Measurements from ENCODE around the gene RYR3. TPM values are rescaled to one million over a fixed set of nuclear protein-coding genes. Genes with fewer than 3 reads are reported as not detected.

The RYR3 gene
- total RNA-seq, 2 donors from 2014 or later, result 9.7 to 9.9 TPM

DNA sequence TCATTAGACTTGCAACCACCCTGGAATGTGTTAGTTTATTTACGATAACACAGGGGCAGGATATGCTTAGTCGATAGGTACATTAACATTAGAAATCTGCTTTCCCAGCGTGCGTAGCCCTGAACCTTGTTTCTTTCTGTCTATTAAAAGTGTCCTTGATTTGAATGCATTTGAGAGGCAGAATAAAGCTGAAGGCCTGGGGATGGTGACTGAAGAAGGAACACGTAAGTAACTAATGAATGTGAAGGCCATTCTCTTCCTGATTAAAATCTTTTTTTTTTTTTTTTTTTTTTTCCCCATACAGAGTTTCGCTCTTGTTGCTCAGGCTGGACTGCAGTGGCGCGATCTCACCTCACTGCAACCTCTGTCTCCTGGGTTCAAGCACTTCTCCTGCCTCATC, 514.7 kb downstream of the RYR3 start:
- DNase-seq (ENCODE audit: low spot score), result no peak

GRCh38 chr15:33826201-33826600, 515.4 kb downstream of the RYR3 start:
- intact Hi-C loops (cut with DNase I), result no loop called here
- DNase-seq (ENCODE audit: low spot score), result no peak

More for the DNA sequence above, 514.7 kb downstream of the RYR3 start:
- intact Hi-C loops (cut with DNase I), result no loop called here

DNA sequence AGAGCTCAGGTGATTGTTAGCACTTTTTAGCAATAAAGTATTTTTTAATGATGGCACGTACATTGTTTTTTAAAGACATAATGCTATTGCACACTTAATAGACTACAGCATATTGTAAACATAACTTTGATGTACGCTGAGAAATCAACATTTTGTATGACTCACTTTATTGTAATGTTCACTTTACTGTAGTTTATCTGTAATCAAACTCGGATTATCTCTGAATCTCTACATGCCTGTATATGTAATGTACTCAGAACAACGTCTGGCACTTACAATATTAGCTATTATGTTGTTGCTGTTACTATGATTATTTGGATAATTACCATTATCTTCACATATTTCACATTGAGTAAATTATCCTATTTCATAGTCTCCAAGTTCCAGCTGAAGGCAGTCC, 519.6 kb downstream of the RYR3 start:
- no peak for DNase-seq (ENCODE audit: low spot score)
- intact Hi-C loops (cut with DNase I), result no loop called here

- intact Hi-C loops (cut with DNase I), result no loop called here
Measured at GRCh38 chr15:33831646-33832045, 520.9 kb downstream of the RYR3 start.

DNA sequence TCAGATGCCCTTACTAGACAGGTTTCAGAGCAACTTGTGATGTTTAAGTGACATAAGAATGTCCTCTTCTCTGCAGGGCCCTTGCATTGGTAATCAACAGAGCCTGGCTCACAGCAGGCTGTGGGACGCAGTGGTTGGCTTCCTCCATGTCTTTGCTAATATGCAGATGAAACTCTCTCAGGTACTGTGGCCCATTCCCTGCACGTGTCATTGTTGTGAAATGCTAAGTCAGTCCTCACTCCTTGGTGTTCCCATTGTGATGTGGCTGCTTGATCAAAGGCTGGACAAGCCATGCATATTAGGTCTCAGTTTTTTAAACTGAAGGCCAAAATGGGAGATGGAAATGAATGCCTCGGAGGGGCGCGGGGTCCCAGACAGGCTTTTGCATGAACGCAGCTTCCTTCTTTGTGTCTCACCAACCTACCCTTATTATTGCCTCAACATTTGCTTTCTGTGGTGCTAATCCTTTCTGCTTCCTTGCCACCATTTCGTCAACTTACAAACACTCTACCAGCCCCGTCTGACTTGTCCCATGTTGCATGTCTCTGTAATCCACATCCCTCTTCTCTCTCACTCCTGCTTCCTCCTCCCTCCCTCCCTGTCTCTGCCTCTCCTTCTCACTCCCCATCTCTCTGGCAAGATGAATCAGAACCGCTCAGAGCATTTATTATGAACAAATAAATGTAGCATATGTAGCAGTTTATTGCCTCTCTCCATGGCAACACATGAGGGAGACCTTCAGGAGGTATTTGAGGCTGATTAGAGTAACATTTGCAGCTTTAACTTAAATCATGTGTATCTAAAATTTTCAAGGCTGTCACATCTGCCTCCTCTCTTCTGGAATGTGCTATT, 524.4 kb downstream of the RYR3 start:
- intact Hi-C loops (cut with DNase I), result no loop called here
- DNase-seq (ENCODE audit: low spot score), result no peak

More at GRCh38 chr15:33831646-33832045, 520.9 kb downstream of the RYR3 start:
- DNase-seq (ENCODE audit: low spot score), result no peak

GRCh38 chr15:33837294-33837693, 526.5 kb downstream of the RYR3 start:
- intact Hi-C loops (cut with DNase I), result no loop called here

DNA sequence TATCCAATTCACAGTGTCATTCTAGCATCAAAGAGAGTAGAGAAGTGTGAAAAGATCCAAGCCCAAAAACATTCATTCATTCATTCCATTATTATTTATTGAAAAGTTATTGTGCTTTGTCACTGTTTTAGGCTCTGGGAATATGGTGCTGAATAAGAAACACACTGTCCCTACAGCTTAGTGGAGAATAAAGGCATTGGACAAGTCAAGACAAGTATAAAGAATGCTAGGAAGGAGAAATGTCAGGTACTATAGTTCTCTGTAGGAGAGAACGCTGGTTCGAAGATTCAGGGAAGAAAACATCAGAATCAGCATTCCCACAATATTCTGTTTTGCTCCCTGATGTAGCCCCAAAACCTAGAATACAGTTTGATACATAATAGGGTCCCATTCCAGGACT, 528.8 kb downstream of the RYR3 start:
- intact Hi-C loops (cut with DNase I), result no loop called here
- DNase-seq (ENCODE audit: low spot score), result no peak

More at GRCh38 chr15:33837294-33837693, 526.5 kb downstream of the RYR3 start:
- no peak for DNase-seq (ENCODE audit: low spot score)

DNA sequence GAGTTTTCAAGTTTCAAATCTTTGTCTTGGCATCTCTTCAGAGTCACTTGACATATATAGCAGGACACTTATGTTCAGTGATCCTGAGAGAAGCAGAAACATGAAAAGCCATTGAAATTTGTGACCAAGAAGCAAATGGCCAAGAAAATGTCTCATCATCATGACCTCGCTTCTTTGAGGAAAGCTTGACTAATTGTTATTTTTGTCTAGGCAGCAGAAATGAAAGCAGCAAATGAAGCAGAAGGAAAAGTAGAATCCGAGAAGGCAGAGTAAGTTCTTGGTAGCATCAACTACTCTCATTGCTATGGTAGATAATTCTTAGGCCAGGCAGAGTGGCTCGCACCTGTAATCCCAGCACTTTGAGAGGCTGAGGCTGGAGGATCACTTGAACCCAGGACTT, 529.8 kb downstream of the RYR3 start:
- DNase-seq (ENCODE audit: low spot score), result no peak
- intact Hi-C loops (cut with DNase I), result no loop called here

DNA sequence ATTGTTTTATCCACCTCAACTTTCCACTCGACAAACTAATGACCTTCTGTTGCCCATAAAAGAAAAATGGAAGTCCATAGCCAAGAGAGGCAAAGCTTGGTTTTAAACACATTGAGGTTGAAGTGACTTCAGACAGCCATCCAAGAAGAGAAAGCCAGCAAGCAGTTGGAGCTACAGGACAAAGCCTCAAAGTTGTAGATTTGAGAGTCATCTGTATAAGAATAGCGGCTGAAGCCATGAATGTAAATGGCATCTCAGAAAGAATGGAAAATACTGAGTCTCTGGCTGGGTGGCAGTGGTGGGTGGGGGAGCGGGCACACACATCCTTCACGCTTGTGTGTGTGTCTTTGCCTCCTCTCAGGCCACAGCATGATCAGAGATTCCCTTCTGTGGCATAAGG, 533.4 kb downstream of the RYR3 start:
- no peak for DNase-seq (ENCODE audit: low spot score)
- intact Hi-C loops (cut with DNase I), result no loop called here

GRCh38 chr15:33844597-33844996, 533.8 kb downstream of the RYR3 start:
- intact Hi-C loops (cut with DNase I), result no loop called here
- no peak for DNase-seq (ENCODE audit: low spot score)

DNA sequence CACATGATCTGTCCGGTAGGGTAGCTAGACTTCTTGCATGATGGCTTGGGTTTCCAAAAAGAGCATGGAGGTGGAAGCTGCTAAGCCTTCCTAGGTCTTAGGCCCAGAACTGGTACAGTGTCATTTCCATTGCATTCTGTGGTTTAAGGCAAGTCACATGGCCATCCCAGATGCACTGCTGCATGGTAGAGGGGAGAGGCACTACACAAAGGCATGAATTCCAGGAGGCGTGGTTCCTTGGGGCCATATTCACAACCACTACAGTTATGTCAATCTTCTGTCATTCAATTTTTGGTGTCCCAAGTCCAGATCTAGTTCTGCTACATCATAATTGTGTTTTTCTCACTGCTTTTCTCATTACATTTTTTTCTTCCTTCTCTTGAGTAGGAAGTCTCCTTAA, 535.4 kb downstream of the RYR3 start:
- intact Hi-C loops (cut with DNase I), result no loop called here

DNA sequence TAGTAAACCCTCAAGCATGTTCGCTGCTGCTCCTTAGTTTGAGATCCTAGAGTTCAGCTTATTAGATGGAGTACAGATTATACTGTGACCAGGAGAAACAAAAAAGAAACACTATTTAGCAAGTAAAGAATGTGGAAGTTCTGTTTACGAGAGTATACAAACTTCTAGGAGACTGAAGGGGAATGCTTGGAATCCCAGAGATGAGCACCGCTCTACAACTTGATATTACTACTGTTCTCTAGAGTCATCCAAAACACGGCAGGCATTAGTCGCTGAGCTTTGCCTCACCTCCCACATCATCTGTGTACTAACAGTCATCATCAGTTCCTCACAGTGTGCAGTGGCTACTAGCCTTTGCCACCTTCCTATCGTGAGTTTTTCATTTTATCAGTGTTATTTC, 536.1 kb downstream of the RYR3 start:
- intact Hi-C loops (cut with DNase I), result no loop called here
- no peak for DNase-seq (ENCODE audit: low spot score)

More for the DNA sequence above, 535.4 kb downstream of the RYR3 start:
- DNase-seq (ENCODE audit: low spot score), result no peak

DNA sequence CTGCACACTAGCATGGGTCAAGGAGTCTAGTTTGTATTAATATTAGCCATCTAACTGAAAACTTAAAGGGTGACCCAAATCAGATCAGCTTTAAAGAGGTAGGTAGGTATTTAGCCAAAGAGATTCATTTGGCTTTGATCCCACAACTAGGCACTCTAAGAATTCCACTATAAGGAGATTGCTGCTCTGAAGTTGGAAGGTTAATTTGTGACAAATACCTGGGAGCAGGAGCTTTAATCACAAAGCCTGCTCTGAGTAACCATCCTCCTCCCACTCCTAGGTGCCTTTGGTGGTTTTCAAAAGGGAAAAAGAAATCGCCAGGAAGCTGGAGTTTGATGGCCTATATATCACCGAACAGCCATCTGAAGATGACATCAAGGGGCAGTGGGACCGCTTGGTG, 537.2 kb downstream of the RYR3 start:
- intact Hi-C loops (cut with DNase I), result no loop called here
- DNase-seq (ENCODE audit: low spot score), result no peak

- DNase-seq (ENCODE audit: low spot score), result no peak
- intact Hi-C loops (cut with DNase I), result no loop called here
Measured at GRCh38 chr15:33851079-33851478, 540.3 kb downstream of the RYR3 start.

DNA sequence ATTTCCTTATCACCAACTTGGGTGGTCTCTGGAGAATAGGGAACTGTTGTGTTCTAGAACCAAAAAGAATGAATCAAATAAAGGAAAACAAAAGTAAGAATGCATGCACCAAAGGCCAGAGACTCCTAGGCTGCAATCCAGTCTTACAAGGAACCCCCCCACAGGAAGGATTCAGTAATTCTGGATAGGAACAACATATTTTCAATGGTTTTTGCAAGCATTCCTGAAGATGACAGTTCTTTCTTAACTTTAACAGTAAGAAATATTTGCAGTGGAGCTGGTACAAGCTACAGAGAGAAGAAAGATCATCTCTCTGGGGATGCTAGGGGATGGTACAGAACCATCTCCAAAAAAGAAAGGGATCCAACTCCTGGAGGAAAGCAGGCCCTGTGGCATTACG, 541.3 kb downstream of the RYR3 start:
- intact Hi-C loops (cut with DNase I), result loop anchor here in 1 of 2 donors (2.0 kb wide), 1 partner anchor 63 kb away; no protein-coding TSS in a partner anchor
- no peak for DNase-seq (ENCODE audit: low spot score)

- no peak for DNase-seq (ENCODE audit: low spot score)
- intact Hi-C loops (cut with DNase I), result loop anchor here in 1 of 2 donors (2.0 kb wide), 1 partner anchor 62 kb away; no protein-coding TSS in a partner anchor
Measured at GRCh38 chr15:33852570-33852969, 541.8 kb downstream of the RYR3 start.

GRCh38 chr15:33857726-33858125, 547.0 kb downstream of the RYR3 start:
- no peak for DNase-seq (ENCODE audit: low spot score)
- intact Hi-C loops (cut with DNase I), result no loop called here

- intact Hi-C loops (cut with DNase I), result no loop called here
- no peak for DNase-seq (ENCODE audit: low spot score)
Measured at GRCh38 chr15:33858836-33859235, 548.1 kb downstream of the RYR3 start.

DNA sequence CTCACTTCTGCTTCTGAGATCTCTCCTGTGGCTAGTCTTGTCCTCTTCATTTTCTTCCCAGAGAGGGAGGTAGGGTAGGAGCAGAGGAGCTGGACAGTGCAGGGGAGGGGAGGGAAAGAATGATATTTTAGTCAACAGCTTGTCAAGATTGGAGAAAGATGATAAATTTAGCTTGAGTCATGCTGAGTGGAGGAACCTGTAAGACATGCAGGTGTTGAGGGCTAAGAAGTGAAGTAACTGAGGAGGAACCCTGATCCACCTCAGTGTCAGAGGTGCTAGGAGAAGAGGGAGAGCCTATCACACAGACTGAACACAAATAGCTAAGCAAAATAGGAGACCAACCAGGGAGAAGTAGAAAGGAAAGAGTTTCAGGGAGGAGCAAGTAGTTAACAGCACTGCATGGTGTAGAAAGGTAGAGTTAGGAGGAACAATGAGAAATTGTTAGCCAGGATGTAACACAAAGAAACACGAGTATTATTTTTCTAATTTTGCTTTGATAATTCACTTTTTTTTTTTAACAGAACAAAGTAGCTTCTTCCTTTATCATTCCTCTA, 549.3 kb downstream of the RYR3 start:
- DNase-seq (ENCODE audit: low spot score), result no peak
- intact Hi-C loops (cut with DNase I), result no loop called here

- DNase-seq (ENCODE audit: low spot score), result no peak
- intact Hi-C loops (cut with DNase I), result no loop called here
Measured at GRCh38 chr15:33860754-33861153, 550.0 kb downstream of the RYR3 start.

Data from posterior vena cava (tissue), 2 donors.